GF-D8 (cell line): ENCODE measurements around the gene ZMYND11.
"Not testable (repeated sequence)": the region's sequence is repeated elsewhere in the genome, so short reads cannot be mapped to it uniquely, and the experiment has no call there.

Experiments used
- DNase-seq: peaks from one replicate; lab custom pipeline; 2025; lab: John Stamatoyannopoulos, UW

Gene ZMYND11

GRCh38 chr10:244227-244626 is 109.0 kb downstream of the ZMYND11 start:
- no peak for DNase-seq

- no peak for DNase-seq
Measured at GRCh38 chr10:246431-246830, 111.2 kb downstream of the ZMYND11 start.

- no peak for DNase-seq
Measured at GRCh38 chr10:247480-247879, 112.2 kb downstream of the ZMYND11 start.

- no peak for DNase-seq
Measured at GRCh38 chr10:248307-248706, 113.1 kb downstream of the ZMYND11 start.

- no peak for DNase-seq
Measured at GRCh38 chr10:251982-252582, 116.8 kb downstream of the ZMYND11 start.

- DNase-seq: no peak
Measured at GRCh38 chr10:260819-261429, 125.7 kb downstream of the ZMYND11 start.

GRCh38 chr10:264160-265073 is 129.2 kb downstream of the ZMYND11 start:
- not testable (repeated sequence) for DNase-seq

GRCh38 chr10:265074-265440 is 129.8 kb downstream of the ZMYND11 start:
- not testable (repeated sequence) for DNase-seq

GRCh38 chr10:265816-266588 is 130.7 kb downstream of the ZMYND11 start:
- not testable (repeated sequence) for DNase-seq

GRCh38 chr10:266974-267425 is 131.7 kb downstream of the ZMYND11 start:
- DNase-seq: peak; percentile 6

GRCh38 chr10:267705-268104 is 132.4 kb downstream of the ZMYND11 start:
- no peak for DNase-seq

GRCh38 chr10:269440-270074 is 134.3 kb downstream of the ZMYND11 start:
- no peak for DNase-seq

- DNase-seq: no peak
Measured at GRCh38 chr10:271201-271600, 135.9 kb downstream of the ZMYND11 start.

GRCh38 chr10:271722-272121 is 136.5 kb downstream of the ZMYND11 start:
- no peak for DNase-seq

GRCh38 chr10:273088-273487 is 137.8 kb downstream of the ZMYND11 start:
- DNase-seq: no peak

GRCh38 chr10:274866-275265 is 139.6 kb downstream of the ZMYND11 start:
- DNase-seq: no peak

- no peak for DNase-seq
Measured at GRCh38 chr10:275680-276079, 140.4 kb downstream of the ZMYND11 start.

- no peak for DNase-seq
Measured at GRCh38 chr10:277963-278362, 142.7 kb downstream of the ZMYND11 start.

GRCh38 chr10:278707-279106 is 143.5 kb downstream of the ZMYND11 start:
- no peak for DNase-seq

- no peak for DNase-seq
Measured at GRCh38 chr10:279232-279631, 144.0 kb downstream of the ZMYND11 start.

GRCh38 chr10:279655-280054 is 144.4 kb downstream of the ZMYND11 start:
- DNase-seq: no peak
